K562 (cell line): Measurements from ENCODE around the gene CDC42BPB. TPM values are rescaled to one million over a fixed set of nuclear protein-coding genes. Genes with fewer than 3 reads are reported as not detected.

Experiments
- ATAC-seq: fragments of 200-7000 bp; cut with Tn5 transposase; 3 replicates; pipeline ENCODE4 v1.9.1; 2020; ENCODE audit warnings: moderate library complexity
- BruUV-seq: library from RNA; stranded (reverse); fragments of 400-500 nt; replicated peaks from 2 replicates; lab custom pipeline; 2021; lab: Mats Ljungman, UMichigan
- CTCF ChIA-PET: fragments of 300-600 bp; formaldehyde crosslinking; extraction: SDS; loops from one replicate; lab custom pipeline; 2021; ENCODE audit warnings: low intra/inter-chr PET ratio; lab: Yijun Ruan, JAX
- POLR2A ChIA-PET: fragments of 300-600, 350-650 bp; sonication (Branson Sonifier 250); formaldehyde crosslinking; extraction: SDS; loops from one replicate; lab custom pipeline; 2021; ENCODE audit warnings: antibody characterized with exemption, inconsistent platforms; lab: Yijun Ruan, JAX
- DNase-seq, 4 experiments: peaks; one replicate each; pipeline versions ENCODE4 v3.0.0 to v3.0.0-alpha.2; 2011 to 2018; ENCODE audit warnings: low spot score in 3 of 4, mixed read lengths in 3 of 4; ENCODE audit errors: extremely low read depth in 1 of 4
- FAIRE-seq: peaks from 2 replicates; lab custom pipeline; 2011; peaks lifted over from hg19 to GRCh38; lab: Jason Lieb, UNC
- H2AFZ ChIP-seq: 2 replicates; pipeline ENCODE4 v1.6.0; 2011; ENCODE audit warnings: low read depth, low read length, control low read depth, inconsistent platforms
- H3K27ac ChIP-seq: fragments of 200-600 bp; 3 replicates; pipeline ENCODE4 v1.8.0; 2011; ENCODE audit warnings: low read depth, mild to moderate bottlenecking, control low read depth, inconsistent platforms, low read length, moderate library complexity, mixed read lengths; ENCODE audit errors: extremely low read depth
- H3K27me3 ChIP-seq, 2 experiments: fragments of 300-600 bp in 1 of 2; 2 replicates in 1 of 2; 3 replicates in 1 of 2; pipeline versions ENCODE4 v1.6.0 to v1.8.0; 2011; ENCODE audit warnings: inconsistent platforms in 2 of 2, low read length in 2 of 2, mild to moderate bottlenecking in 1 of 2, mixed read lengths in 1 of 2, moderate library complexity in 1 of 2; ENCODE audit not compliant: control insufficient read depth in 2 of 2, insufficient read depth in 2 of 2
- H3K36me3 ChIP-seq: fragments of 300-600 bp; 3 replicates; pipeline ENCODE4 v1.8.0; 2011; ENCODE audit warnings: mild to moderate bottlenecking, low read length, inconsistent platforms; ENCODE audit not compliant: control insufficient read depth, insufficient read depth
- H3K4me1 ChIP-seq, 2 experiments: fragments of 200-600 bp in 1 of 2; replicated peaks in 1 of 2; 2 replicates in 1 of 2; 3 replicates in 1 of 2; pipeline versions ENCODE4 v1.5.1 to v1.8.0; 2011; ENCODE audit warnings: inconsistent platforms in 2 of 2, low read length in 2 of 2, mild to moderate bottlenecking in 1 of 2, mixed read lengths in 1 of 2, moderate library complexity in 1 of 2; ENCODE audit not compliant: control insufficient read depth in 2 of 2, insufficient read depth in 2 of 2
- H3K4me2 ChIP-seq: 2 replicates; pipeline ENCODE4 v1.6.1; 2011; ENCODE audit warnings: low read length, control low read depth, inconsistent platforms, mixed read lengths; ENCODE audit not compliant: insufficient read depth
- H3K4me3 ChIP-seq: fragments of 200-600 bp; sonication (generic), shearing (Covaris generic); 2 replicates; pipeline ENCODE4 v1.5.1; 2016; ENCODE audit warnings: control low read depth, inconsistent platforms
- H3K79me2 ChIP-seq: fragments of 200-600 bp; 3 replicates; pipeline ENCODE4 v1.8.0; 2011; ENCODE audit warnings: low read length, inconsistent platforms; ENCODE audit not compliant: control insufficient read depth, insufficient read depth
- H3K9ac ChIP-seq, 2 experiments: 2 replicates each; pipeline versions ENCODE4 v1.6.0 to v1.6.1; 2011; ENCODE audit warnings: low read depth in 2 of 2, low read length in 2 of 2, control low read depth in 1 of 2, inconsistent platforms in 1 of 2, mild to moderate bottlenecking in 1 of 2, mixed read lengths in 1 of 2; ENCODE audit not compliant: insufficient read depth in 1 of 2
- H3K9me1 ChIP-seq: one replicate; pipeline ENCODE4 v1.6.0; 2011; ENCODE audit warnings: inconsistent platforms, mild to moderate bottlenecking, low read length, moderate library complexity; ENCODE audit not compliant: control insufficient read depth, insufficient read depth
- H3K9me3 ChIP-seq: replicated peaks from 2 replicates; pipeline ENCODE4 v1.5.1; 2011; ENCODE audit warnings: low read depth, low read length, inconsistent platforms; ENCODE audit not compliant: control insufficient read depth, insufficient read depth
- H4K20me1 ChIP-seq: replicated peaks from 2 replicates; pipeline ENCODE4 v1.6.1; 2011; ENCODE audit warnings: low read length, inconsistent platforms, mixed read lengths; ENCODE audit not compliant: control insufficient read depth, insufficient read depth
- BRD4 ChIP-seq: fragments of 200-600 bp; sonication (generic); IDR thresholded peaks from 2 replicates; pipeline ENCODE4 v1.6.1; 2017; ENCODE audit warnings: inconsistent platforms
- CCAR2 ChIP-seq: fragments of 200-400 bp; formaldehyde crosslinking; IDR thresholded peaks from 2 replicates; pipeline ENCODE4 v1.6.1; 2017; ENCODE audit warnings: mild to moderate bottlenecking, low read depth, low read length
- HMG20B ChIP-seq: fragments of 250-450 bp; sonication (Bioruptor Pico); IDR thresholded peaks from 2 replicates; pipeline ENCODE4 v1.5.0; 2021; ENCODE audit warnings: mild to moderate bottlenecking
- RFX5 ChIP-seq: IDR thresholded peaks from 2 replicates; pipeline ENCODE4 v1.6.1; 2011; ENCODE audit warnings: low read depth, mild to moderate bottlenecking, improper control_type of control experiment, low read length
- SREBF2 ChIP-seq: sonication (generic); formaldehyde crosslinking; IDR thresholded peaks from 2 replicates; pipeline ENCODE4 v1.4.0; 2020; ENCODE audit warnings: mild to moderate bottlenecking, missing genetic modification reagents
- ZZZ3 ChIP-seq: fragments of 450-650 bp; IDR thresholded peaks from 2 replicates; pipeline ENCODE4 v1.6.1; 2016; ENCODE audit warnings: antibody characterized with exemption, mild to moderate bottlenecking, moderate library complexity
- WGBS: fragments of 100-300 bp; shearing (Covaris generic); methylation state at CpG from one replicate; pipeline ENCODE4 v1.1.6; 2016; ENCODE audit warnings: low coverage, mixed read lengths; ENCODE audit not compliant: insufficient coverage; ENCODE audit errors: missing lambda C conversion rate; 5-methylcytosine and 5-hydroxymethylcytosine counted together
- in situ Hi-C: fragments of 300-500 bp; cut with MboI; formaldehyde crosslinking; loops from 4 replicates; pipeline ENCODE4 v1.15.0; 2018; ENCODE audit warnings: inconsistent platforms, mixed read lengths
- intact Hi-C: fragments of 100-400 bp; cut with micrococcal nuclease; formaldehyde crosslinking; loops from 2 replicates; pipeline ENCODE4 v1.14.2; 2022
- polyA plus RNA-seq, 8 experiments: library from polyadenylated mRNA; depleted of rRNA in 4 of 8; stranded (reverse) in 5 of 8; unstranded in 3 of 8; fragments of >200 nt; fragmentation: Nextera tagmentation in 2 of 8; fragmentation: Illumina TruSeq in 1 of 8; extraction: Ambion mirVana in 2 of 8; extraction: Trizol in 1 of 8; gene quantifications; 2 replicates each; pipeline versions ENCODE4 v1.2.1 to v1.2.3, GENCODE V29; 2011 to 2014; ENCODE audit warnings: inconsistent platforms in 1 of 8, missing spikeins in 1 of 8
- total RNA-seq, 7 experiments: library from RNA; depleted of rRNA in 6 of 7; stranded (reverse); fragments of >200 nt in 6 of 7; fragmentation: Illumina TruSeq in 2 of 7; extraction: Trizol in 2 of 7; gene quantifications; 2 replicates each; pipeline versions ENCODE4 v1.2.1 to v1.2.3, GENCODE V29; 2011 to 2021; ENCODE audit warnings: low replicate concordance in 1 of 7
- TF ChIP-seq, protein P1 (sequence below), 2 experiments: fragments of 450-650 bp; IDR thresholded peaks; 2 replicates each; pipeline ENCODE4 v1.6.1; 2018; ENCODE audit warnings: mild to moderate bottlenecking in 2 of 2, low read depth in 1 of 2; ENCODE audit not compliant: partially characterized antibody in 2 of 2
- TF ChIP-seq, protein P2 (sequence below): fragments of 250-450 bp; sonication (Bioruptor Pico); IDR thresholded peaks from 2 replicates; pipeline ENCODE4 v1.4.0; 2020; ENCODE audit warnings: mild to moderate bottlenecking, moderate library complexity

CDC42BPB gene
- total and polyA plus RNA-seq, 9 of the 15 experiments (the other 6 are each of a cell fraction or from before 2014, with no cell fraction given), result 0.07 to 24.3 (median 12.6) TPM

DNA sequence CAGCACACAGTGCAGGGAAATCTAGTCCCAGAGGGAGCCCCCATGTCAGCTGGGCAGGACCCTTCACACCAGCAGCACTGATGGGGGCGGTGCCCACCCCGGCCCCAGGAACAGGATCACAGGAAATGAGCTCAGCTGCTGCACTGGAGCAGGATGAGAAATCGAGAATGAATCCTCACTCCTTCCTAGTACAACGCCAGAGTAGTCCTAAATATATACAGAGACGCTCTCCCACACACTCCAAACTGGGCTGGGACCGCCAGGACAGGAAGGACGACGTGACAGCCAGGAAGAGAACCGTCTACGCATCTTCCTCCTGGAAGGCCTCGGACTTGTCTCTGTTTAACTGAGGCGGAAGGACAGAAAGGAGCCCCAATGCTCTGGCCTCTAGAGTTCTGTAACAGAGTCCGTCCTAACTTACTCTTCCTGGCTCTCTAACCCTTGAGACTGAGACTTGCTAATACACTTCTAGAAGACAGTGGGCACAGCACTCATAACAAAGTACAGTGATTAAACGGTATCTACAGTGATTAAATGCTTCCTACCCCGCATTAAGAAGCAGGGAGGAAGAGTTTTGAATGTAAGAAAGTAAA is 33.4 kb downstream of the CDC42BPB start:
- Histone ChIP-seq H3K79me2 (no peaks in the 10 kb centered on the region; the same call in 1 of the 3 replicates), H3K27me3 (no peaks in the 10 kb centered on the region), H2AFZ (no peak overlapping the region), H3K9me3 (no peaks in the 10 kb centered on the region)
- intact Hi-C loops, result no loop called here
- FAIRE-seq, result no peak
- TF ChIP-seq SREBF2 (CRISPR knock-in tag) (no peak), BRD4 (no peak), RFX5 (no peak), CCAR2 (no peak), HMG20B (CRISPR knock-in tag) (no peak), ZZZ3 (no peak)
- TF ChIP-seq, protein P1, sequence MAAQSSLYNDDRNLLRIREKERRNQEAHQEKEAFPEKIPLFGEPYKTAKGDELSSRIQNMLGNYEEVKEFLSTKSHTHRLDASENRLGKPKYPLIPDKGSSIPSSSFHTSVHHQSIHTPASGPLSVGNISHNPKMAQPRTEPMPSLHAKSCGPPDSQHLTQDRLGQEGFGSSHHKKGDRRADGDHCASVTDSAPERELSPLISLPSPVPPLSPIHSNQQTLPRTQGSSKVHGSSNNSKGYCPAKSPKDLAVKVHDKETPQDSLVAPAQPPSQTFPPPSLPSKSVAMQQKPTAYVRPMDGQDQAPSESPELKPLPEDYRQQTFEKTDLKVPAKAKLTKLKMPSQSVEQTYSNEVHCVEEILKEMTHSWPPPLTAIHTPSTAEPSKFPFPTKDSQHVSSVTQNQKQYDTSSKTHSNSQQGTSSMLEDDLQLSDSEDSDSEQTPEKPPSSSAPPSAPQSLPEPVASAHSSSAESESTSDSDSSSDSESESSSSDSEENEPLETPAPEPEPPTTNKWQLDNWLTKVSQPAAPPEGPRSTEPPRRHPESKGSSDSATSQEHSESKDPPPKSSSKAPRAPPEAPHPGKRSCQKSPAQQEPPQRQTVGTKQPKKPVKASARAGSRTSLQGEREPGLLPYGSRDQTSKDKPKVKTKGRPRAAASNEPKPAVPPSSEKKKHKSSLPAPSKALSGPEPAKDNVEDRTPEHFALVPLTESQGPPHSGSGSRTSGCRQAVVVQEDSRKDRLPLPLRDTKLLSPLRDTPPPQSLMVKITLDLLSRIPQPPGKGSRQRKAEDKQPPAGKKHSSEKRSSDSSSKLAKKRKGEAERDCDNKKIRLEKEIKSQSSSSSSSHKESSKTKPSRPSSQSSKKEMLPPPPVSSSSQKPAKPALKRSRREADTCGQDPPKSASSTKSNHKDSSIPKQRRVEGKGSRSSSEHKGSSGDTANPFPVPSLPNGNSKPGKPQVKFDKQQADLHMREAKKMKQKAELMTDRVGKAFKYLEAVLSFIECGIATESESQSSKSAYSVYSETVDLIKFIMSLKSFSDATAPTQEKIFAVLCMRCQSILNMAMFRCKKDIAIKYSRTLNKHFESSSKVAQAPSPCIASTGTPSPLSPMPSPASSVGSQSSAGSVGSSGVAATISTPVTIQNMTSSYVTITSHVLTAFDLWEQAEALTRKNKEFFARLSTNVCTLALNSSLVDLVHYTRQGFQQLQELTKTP (IDR thresholded peaks at IDR 0.05; ENCODE audit: low read depth in 1 of 2, partially characterized antibody in 2 of 2), result no peak
- TF ChIP-seq, protein P2, sequence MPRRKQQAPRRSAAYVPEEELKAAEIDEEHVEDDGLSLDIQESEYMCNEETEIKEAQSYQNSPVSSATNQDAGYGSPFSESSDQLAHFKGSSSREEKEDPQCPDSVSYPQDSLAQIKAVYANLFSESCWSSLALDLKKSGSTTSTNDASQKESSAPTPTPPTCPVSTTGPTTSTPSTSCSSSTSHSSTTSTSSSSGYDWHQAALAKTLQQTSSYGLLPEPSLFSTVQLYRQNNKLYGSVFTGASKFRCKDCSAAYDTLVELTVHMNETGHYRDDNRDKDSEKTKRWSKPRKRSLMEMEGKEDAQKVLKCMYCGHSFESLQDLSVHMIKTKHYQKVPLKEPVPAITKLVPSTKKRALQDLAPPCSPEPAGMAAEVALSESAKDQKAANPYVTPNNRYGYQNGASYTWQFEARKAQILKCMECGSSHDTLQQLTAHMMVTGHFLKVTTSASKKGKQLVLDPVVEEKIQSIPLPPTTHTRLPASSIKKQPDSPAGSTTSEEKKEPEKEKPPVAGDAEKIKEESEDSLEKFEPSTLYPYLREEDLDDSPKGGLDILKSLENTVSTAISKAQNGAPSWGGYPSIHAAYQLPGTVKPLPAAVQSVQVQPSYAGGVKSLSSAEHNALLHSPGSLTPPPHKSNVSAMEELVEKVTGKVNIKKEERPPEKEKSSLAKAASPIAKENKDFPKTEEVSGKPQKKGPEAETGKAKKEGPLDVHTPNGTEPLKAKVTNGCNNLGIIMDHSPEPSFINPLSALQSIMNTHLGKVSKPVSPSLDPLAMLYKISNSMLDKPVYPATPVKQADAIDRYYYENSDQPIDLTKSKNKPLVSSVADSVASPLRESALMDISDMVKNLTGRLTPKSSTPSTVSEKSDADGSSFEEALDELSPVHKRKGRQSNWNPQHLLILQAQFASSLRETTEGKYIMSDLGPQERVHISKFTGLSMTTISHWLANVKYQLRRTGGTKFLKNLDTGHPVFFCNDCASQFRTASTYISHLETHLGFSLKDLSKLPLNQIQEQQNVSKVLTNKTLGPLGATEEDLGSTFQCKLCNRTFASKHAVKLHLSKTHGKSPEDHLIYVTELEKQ (CRISPR knock-in tag), result no peak
- TF ChIP-seq, all 486 proteins: peak for 0
- DNase-seq (no peak), ATAC-seq (no peak)
- ChIA-PET POLR2A (no interaction called here), CTCF (no interaction called here)
- H3K36me3 ChIP-seq, result no peaks in the 10 kb centered on the region
- no TSS peak for BruUV-seq
- peaks cover 0 to 5% of the 10 kb centered on the region in 2 experiments; a peak in 4 of 5 replicates for H3K4me1 ChIP-seq
- no peaks in the 10 kb centered on the region for H3K9me1 ChIP-seq
- H3K4me2 ChIP-seq, result no peak overlapping the region
- no peak overlapping the region for H3K27ac ChIP-seq
- no peaks in the 10 kb centered on the region for H4K20me1 ChIP-seq
- in situ Hi-C loops, result no loop called here
- no peak overlapping the region for H3K9ac ChIP-seq
- no peak overlapping the region for H3K4me3 ChIP-seq
- 68% methylated on average over 13 of the region's 15 CpGs for whole genome bisulfite sequencing
